GM19397 (cell line): ENCODE results near the gene PCYT2.

Source experiments
- ATAC-seq: cut with Tn5 transposase; IDR thresholded peaks from one replicate; pipeline ENCODE4 v1.9.1; 2021; ENCODE audit warnings: mild to moderate bottlenecking, moderate library complexity; ENCODE audit not compliant: unreplicated experiment

PCYT2 gene

DNA sequence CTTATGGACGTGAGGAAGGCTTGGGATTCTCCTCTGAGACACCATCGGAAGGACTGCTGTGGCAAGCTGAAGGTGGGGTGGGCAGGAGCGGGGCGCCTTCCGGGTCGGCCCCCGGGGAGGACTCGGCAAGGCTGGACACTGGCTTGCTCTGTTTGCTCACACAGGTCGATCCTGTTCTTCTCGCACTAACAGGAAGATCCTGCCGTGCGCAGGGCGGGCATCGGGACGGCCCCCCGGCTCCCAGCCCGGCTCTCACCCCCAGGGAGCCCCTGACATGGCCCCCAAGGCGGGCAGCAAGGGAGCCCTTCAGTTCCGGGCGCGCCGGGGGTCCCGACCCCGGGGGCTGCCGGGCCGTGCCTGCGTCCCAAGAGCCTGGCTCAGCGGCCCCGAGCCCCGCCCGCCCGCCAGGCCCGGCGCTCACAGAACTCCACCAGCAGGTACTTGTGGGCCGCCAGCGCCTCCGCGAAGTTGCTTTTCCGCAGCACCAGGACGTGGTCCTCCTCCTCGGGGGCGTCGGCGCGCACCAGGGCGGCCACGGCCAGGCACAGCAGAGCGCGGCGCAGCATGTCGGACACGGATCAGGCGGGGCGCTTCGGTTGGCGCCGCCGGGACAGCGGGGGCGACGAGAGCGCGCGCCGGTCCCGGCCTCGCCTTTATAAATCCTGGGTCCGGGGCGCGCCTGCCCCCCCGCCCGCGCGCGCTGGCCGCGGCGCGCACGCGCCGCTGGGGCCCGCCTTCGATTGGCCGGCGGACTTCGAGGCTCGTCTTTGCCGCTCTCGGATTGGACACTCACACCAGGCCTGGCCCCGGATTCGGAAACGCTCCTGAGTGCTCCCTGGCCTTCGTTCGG, 51.1 kb downstream of the PCYT2 start, which contains the start of gene P4HB:
TSS of gene P4HB (minus strand) at position 630 of the 850 bp plus-strand sequence. CDS start at position 566, 64 bp downstream.
- peak; percentile 72 for ATAC-seq

DNA sequence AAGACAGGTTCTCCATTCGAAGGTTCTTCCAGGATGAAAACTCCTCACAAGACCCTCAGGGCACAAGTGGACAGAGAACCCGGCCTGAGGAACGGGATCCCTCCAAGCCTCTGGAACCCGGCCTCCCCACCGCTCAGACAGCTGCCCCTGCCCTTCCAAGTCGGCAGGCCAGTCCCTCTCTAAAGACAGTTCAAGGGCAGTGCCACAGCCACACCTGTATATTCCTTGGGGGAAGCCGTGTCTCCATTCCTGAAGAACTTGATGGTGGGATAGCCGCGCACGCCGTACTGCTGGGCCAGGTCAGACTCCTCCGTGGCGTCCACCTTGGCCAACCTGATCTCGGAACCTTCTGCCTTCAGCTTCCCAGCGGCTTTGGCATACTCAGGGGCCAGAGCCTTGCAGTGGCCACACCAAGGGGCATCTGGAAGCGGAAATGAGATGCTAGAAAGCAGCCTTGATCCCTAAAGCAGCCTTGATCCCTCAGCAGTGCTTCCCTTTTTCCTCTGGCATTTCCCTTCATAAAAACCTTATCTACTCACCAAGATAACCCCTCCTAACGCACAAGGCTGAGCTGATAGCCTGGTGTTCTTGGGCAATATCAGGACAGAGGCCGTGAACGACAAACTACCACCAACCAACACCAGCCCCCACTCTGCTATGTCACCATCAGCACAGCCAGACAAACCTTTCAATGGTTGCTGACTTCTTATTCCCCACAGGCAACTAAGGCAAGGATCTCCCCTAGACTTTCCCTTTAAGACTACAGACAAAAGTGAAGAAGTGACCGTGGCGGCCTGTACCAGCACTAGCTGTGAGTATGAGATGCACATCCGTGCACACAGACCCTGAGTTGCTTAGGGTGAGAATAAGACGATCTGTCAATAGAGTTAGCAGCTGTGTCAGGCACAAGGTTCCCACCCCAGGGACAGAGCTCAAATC, 52.0 kb downstream of the PCYT2 start:
- ATAC-seq, result no peak

DNA sequence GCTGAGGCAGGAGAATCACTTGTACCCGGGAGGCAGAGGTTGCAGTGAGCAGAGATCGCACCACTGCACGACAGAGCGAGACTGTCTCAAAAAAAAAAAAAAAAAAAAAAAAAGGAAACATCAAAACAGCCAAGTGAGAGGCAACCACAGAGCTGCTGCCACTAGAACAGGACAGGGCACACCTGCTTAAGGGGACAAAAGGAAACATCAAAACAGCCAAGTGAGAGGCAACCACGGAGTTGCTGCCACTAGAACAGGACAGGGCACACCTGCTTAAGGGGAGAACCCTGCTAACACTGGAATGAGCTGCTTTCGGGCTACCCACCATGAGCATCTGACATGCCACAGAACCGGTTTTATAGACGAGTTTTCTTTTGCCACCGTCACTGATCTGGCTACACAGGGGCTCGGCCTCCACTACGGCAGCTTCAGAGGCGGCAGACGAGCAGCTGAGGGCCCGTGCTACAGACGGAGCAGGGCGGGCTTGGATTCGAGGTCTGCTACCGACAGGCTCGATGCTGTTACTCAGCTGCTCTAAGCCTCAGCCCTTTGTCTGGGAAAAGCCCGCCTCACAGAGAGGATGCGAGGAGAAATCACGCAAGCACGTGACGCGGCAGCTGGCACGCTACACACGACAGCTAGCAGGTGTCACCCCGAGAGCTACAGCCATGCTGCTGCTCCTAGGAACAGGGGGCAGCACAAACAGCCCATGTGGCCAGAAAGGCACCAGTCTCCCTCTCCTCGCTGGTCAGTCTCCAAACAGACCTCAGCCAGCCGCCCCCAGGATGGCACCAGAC, 52.8 kb downstream of the PCYT2 start:
- ATAC-seq, result no peak

DNA sequence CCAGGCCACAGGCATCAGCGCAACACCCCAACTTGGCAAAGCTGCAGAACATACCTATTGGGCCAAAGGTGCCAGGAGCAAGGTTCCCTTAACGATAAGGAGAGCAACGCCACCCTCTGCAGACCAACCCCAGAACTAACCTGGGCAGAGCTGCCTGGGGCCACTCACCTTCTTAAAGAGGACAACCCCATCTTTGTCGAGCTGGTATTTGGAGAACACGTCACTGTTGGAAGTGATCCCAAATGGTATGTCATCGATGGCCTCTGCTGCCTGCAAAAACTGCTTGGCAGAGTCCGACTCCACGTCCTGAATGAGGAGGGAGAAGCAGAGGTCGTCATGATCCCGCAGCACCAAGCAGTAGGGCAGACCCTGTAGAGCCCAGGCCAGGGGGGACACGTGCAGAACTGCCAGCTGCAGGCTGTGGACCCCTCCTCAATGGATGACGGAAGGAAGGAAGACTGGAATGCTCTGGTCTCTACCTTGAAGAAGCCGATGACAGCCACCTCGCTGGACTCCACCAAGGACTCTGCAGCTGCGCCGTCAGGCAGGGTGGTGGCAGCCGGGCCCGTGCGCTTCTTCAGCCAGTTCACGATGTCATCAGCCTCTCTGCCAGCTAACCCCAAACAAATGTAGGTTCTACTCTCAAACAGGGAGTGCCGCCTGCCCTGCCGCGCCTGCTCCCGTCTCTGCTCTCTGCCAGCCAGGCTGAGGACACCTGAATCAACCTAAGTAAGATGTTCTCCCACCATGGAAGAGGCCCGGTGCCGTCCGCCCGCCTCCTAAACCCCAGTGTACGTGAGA, 56.0 kb downstream of the PCYT2 start:
- ATAC-seq, result no peak

DNA sequence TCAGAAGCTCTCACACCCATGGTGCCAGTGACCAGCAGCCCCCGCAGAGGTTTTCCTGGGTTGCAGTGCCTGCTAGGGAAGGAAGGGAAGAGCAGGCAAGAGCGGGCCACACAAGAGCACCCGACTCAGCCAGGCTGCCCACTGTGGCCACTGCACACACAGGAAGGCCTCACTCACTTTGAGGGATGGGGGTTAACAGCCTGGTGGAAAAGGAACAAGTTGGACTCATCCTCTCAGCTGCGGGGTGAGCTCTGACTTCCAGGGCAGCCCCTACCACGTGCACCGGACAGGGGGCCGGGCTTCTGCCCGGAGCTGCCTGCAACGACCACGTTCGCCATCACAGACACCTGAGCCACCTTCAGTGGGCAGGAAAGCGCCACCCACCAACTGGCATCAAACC, 59.0 kb downstream of the PCYT2 start:
- ATAC-seq, result no peak

DNA sequence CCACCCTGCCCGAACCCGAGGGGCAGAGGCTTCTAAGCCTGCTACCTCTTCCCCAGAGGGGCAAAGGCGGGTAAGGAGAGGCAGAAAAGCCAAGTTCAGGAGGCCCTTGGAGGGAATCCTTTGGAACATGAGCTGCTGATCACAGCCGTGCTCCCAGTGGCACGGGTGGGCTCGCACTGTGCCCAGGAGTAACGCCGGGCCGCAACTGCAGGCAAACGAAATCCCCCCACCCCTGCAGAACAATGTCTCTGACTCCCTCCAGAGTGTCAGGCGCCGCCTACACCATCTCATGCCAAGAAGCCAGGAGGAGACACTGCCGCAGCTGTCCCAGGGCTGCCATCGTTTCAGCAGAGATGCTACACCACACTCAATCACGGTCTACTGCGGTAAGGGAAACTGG, 59.8 kb downstream of the PCYT2 start:
- no peak for ATAC-seq
